Neutrophil (primary cell): Measurements from ENCODE around the gene DLG5.

Experiments used
- H3K27ac ChIP-seq: fragments of 200-600 bp; sonication (generic); 2 replicates; pipeline ENCODE4 v1.5.1; 2016; ENCODE audit warnings: mild to moderate bottlenecking, moderate library complexity
- H3K27me3 ChIP-seq: fragments of 200-600 bp; sonication (generic); 2 replicates; pipeline ENCODE4 v1.6.0; 2016; ENCODE audit warnings: mild to moderate bottlenecking
- H3K36me3 ChIP-seq: fragments of 200-600 bp; sonication (generic); 2 replicates; pipeline ENCODE4 v1.5.1; 2017
- H3K4me1 ChIP-seq, 2 experiments: fragments of 200-600 bp in 1 of 2; sonication (generic) in 1 of 2; 1 replicate in 1 of 2; 2 replicates in 1 of 2; pipeline versions ENCODE4 v1.5.1 to v1.6.1; 2013 to 2016; ENCODE audit warnings: low read depth in 1 of 2, low read length in 1 of 2, mild to moderate bottlenecking in 1 of 2, moderate library complexity in 1 of 2; ENCODE audit not compliant: control insufficient read depth in 1 of 2, insufficient read depth in 1 of 2
- H3K4me3 ChIP-seq, 2 experiments: fragments of 200-600 bp in 1 of 2; sonication (generic) in 1 of 2; 1 replicate in 1 of 2; 2 replicates in 1 of 2; pipeline ENCODE4 v1.5.1; 2013 to 2016; ENCODE audit warnings: low read depth in 1 of 2, low read length in 1 of 2, mild to moderate bottlenecking in 1 of 2, moderate library complexity in 1 of 2
- H3K9me3 ChIP-seq: fragments of 200-600 bp; sonication (generic); 2 replicates; pipeline ENCODE4 v1.5.1; 2016
- TF ChIP-seq, protein P1 (sequence below): fragments of 200-600 bp; sonication (generic); IDR thresholded peaks from 2 replicates; pipeline ENCODE4 v1.5.1; 2016; ENCODE audit warnings: antibody characterized with exemption

DLG5 gene

DNA sequence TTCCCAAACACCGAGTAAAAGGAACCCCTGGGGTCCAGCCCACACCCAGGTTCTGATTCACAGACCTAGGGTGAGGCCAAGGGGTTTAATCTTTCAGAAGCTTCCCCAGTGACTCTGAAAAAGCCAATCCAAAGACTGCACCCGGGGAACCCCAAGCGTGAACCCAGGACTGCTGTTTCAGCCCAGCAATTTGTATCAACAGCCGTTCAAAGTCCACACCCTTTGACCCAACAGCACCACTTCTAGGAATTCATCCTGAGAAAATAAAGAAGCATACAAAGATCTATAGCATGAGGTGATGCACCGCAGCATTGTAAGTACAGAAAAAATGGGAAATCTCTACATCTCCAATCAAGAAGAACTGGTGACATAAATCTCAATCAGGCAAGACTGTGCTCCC is 24.4 kb downstream of the DLG5 start:
- TF ChIP-seq, protein P1, sequence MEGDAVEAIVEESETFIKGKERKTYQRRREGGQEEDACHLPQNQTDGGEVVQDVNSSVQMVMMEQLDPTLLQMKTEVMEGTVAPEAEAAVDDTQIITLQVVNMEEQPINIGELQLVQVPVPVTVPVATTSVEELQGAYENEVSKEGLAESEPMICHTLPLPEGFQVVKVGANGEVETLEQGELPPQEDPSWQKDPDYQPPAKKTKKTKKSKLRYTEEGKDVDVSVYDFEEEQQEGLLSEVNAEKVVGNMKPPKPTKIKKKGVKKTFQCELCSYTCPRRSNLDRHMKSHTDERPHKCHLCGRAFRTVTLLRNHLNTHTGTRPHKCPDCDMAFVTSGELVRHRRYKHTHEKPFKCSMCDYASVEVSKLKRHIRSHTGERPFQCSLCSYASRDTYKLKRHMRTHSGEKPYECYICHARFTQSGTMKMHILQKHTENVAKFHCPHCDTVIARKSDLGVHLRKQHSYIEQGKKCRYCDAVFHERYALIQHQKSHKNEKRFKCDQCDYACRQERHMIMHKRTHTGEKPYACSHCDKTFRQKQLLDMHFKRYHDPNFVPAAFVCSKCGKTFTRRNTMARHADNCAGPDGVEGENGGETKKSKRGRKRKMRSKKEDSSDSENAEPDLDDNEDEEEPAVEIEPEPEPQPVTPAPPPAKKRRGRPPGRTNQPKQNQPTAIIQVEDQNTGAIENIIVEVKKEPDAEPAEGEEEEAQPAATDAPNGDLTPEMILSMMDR, result no peak
- no peaks in the 10 kb centered on the region for H3K36me3 ChIP-seq
- H3K4me1 ChIP-seq, result no peaks in the 10 kb centered on the region
- no peak overlapping the region for H3K27ac ChIP-seq
- no peaks in the 10 kb centered on the region for H3K9me3 ChIP-seq
- peaks cover 15% of the 10 kb centered on the region for H3K27me3 ChIP-seq
- no peak overlapping the region for H3K4me3 ChIP-seq

DNA sequence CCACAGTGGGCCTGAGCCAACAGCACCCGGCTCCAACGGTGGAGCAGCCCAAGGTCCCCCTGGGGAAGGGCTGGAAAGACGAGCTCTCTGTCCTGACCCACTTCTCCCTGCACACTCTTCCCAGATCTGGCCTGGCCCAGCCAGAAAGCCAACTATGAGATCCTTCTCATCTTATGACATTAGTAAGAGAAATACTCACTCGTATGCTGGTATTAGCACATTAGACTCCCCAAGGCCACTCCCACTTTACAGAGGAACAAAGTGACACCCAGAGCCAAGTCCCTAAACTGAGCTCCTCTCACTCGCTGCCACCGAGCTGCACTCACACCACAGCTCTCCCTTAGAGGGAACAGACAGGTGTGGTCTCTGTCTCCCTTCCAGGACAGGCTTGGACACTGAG is 24.8 kb downstream of the DLG5 start:
- no peaks in the 10 kb centered on the region for H3K4me1 ChIP-seq
- no peak overlapping the region for H3K27ac ChIP-seq
- TF ChIP-seq, protein P1, result no peak
- no peaks in the 10 kb centered on the region for H3K9me3 ChIP-seq
- peaks cover 15% of the 10 kb centered on the region for H3K27me3 ChIP-seq
- no peak overlapping the region for H3K4me3 ChIP-seq
- H3K36me3 ChIP-seq, result no peaks in the 10 kb centered on the region

DNA sequence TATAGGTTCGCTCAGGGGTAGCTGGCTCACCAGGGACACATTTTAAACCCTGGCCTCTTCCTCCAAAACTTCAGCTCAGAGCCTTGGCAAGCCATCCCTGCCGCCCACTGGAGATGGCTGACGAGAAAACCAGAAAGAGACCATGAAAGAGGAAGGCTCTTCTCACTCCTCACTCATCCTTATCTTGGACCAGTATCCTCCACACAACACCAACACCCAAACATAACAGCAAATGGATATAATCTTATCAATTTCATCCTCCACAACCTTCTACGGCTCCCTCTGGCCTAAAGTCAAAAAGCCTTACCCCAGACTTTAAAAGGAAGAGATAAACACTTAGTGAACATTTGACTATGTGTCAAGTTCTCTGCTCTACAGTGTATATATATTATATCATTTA is 26.9 kb downstream of the DLG5 start:
- no peaks in the 10 kb centered on the region for H3K4me1 ChIP-seq
- TF ChIP-seq, protein P1, result no peak
- H3K27ac ChIP-seq, result no peak overlapping the region
- H3K9me3 ChIP-seq, result no peaks in the 10 kb centered on the region
- H3K36me3 ChIP-seq, result no peaks in the 10 kb centered on the region
- peaks cover 15% of the 10 kb centered on the region for H3K27me3 ChIP-seq
- no peak overlapping the region for H3K4me3 ChIP-seq

- Histone ChIP-seq H3K27me3 (peaks cover 15% of the 10 kb centered on the region), H3K36me3 (no peaks in the 10 kb centered on the region), H3K4me1 (no peaks in the 10 kb centered on the region), H3K9me3 (no peaks in the 10 kb centered on the region), H3K27ac (no peak overlapping the region), H3K4me3 (no peak overlapping the region)
- TF ChIP-seq, protein P1, result no peak
These were observed 27.5 kb downstream of the DLG5 start for GRCh38 chr10:77899080-77899477.

GRCh38 chr10:77898323-77899079 is 28.1 kb downstream of the DLG5 start:
- H3K9me3 ChIP-seq, result no peaks in the 10 kb centered on the region
- TF ChIP-seq, protein P1, result no peak
- H3K27ac ChIP-seq, result no peak overlapping the region
- H3K4me1 ChIP-seq, result no peaks in the 10 kb centered on the region
- no peaks in the 10 kb centered on the region for H3K36me3 ChIP-seq
- no peak overlapping the region for H3K4me3 ChIP-seq
- peaks cover 15% of the 10 kb centered on the region for H3K27me3 ChIP-seq
